H1 (cell line): ENCODE data around the gene FBXO46. TPM values are rescaled to one million over a fixed set of nuclear protein-coding genes. Genes with fewer than 3 reads are reported as not detected.

ENCODE experiments used
- BCL11A ChIP-seq, 2 experiments: IDR thresholded peaks; one replicate each; pipeline ENCODE4 v1.6.1; 2011; ENCODE audit warnings: low read depth in 2 of 2, low read length in 2 of 2, mild to moderate bottlenecking in 2 of 2
- CBX8 ChIP-seq: fragments of 300-800, 300-1000 bp; sonication (generic); IDR thresholded peaks from 2 replicates; pipeline ENCODE4 v1.7.1; 2016; ENCODE audit warnings: low read depth, low read length, borderline replicate concordance
- CEBPB ChIP-seq: IDR thresholded peaks from 2 replicates; pipeline ENCODE4 v1.6.1; 2012; ENCODE audit warnings: low read depth, low read length
- CHD1 ChIP-seq: IDR thresholded peaks from 2 replicates; pipeline ENCODE4 v1.6.1; 2012; ENCODE audit warnings: low read depth, low read length, improper control_type of control experiment
- CHD2 ChIP-seq: IDR thresholded peaks from 2 replicates; pipeline ENCODE4 v1.6.1; 2012; ENCODE audit warnings: low read length, improper control_type of control experiment
- CTBP2 ChIP-seq: IDR thresholded peaks from 2 replicates; pipeline ENCODE4 v1.7.0; 2011; ENCODE audit warnings: borderline replicate concordance, mild to moderate bottlenecking, moderate library complexity, mixed read lengths, low read length; ENCODE audit not compliant: insufficient read depth, insufficient read length
- EGR1 ChIP-seq: IDR thresholded peaks from 2 replicates; pipeline ENCODE4 v1.6.1; 2011; ENCODE audit warnings: low read depth, low read length, borderline replicate concordance
- GABPA ChIP-seq: IDR thresholded peaks from 2 replicates; pipeline ENCODE4 v1.6.1; 2011; ENCODE audit warnings: mild to moderate bottlenecking, low read length, moderate library complexity, borderline replicate concordance; ENCODE audit not compliant: insufficient read depth
- HDAC2 ChIP-seq, 2 experiments: fragments of 300-600 bp in 1 of 2; sonication (generic) in 1 of 2; IDR thresholded peaks; 2 replicates each; pipeline ENCODE4 v1.6.1; 2011 to 2012; ENCODE audit warnings: low read depth in 2 of 2, low read length in 2 of 2, mild to moderate bottlenecking in 2 of 2, moderate library complexity in 2 of 2, borderline replicate concordance in 1 of 2, inconsistent platforms in 1 of 2
- HDAC6 ChIP-seq: IDR thresholded peaks from one replicate; pipeline ENCODE4 v1.7.1; 2012; ENCODE audit warnings: low read depth, mild to moderate bottlenecking, inconsistent platforms, low read length, moderate library complexity
- KDM4A ChIP-seq: IDR thresholded peaks from one replicate; pipeline ENCODE4 v1.7.1; 2012; ENCODE audit warnings: low read depth, mild to moderate bottlenecking, moderate library complexity, low read length, inconsistent platforms; ENCODE audit not compliant: severe bottlenecking
- KDM5A ChIP-seq: fragments of 200-600 bp; IDR thresholded peaks from 2 replicates; pipeline ENCODE4 v1.7.1; 2012; ENCODE audit warnings: mild to moderate bottlenecking, low read length, inconsistent platforms, mixed read lengths
- NRF1 ChIP-seq: IDR thresholded peaks from 2 replicates; pipeline ENCODE4 v1.6.1; 2011; ENCODE audit warnings: mild to moderate bottlenecking, low read depth, low read length, improper control_type of control experiment
- POLR2A ChIP-seq, 2 experiments: IDR thresholded peaks; 1 replicate in 1 of 2; 2 replicates in 1 of 2; pipeline ENCODE4 v1.6.1; 2011; ENCODE audit warnings: low read depth in 2 of 2, low read length in 2 of 2, mild to moderate bottlenecking in 2 of 2; ENCODE audit errors: control extremely low read depth in 1 of 2
- RAD21 ChIP-seq, 2 experiments: IDR thresholded peaks in 1 of 2; conservative IDR thresholded peaks in 1 of 2; 2 replicates each; pipeline ENCODE4 v1.6.1; 2011; ENCODE audit warnings: low read depth in 2 of 2, low read length in 2 of 2, improper control_type of control experiment in 1 of 2, inconsistent platforms in 1 of 2, mild to moderate bottlenecking in 1 of 2, moderate library complexity in 1 of 2
- RFX5 ChIP-seq: IDR thresholded peaks from 2 replicates; pipeline ENCODE4 v1.6.1; 2011; ENCODE audit warnings: low read depth, low read length, improper control_type of control experiment, borderline replicate concordance
- RNF2 ChIP-seq: fragments of 200-900, 300-1000 bp; sonication (generic); IDR thresholded peaks from 2 replicates; pipeline ENCODE4 v1.7.1; 2016; ENCODE audit warnings: borderline replicate concordance, low read depth, mild to moderate bottlenecking, antibody characterized with exemption, low read length; ENCODE audit not compliant: poor library complexity, severe bottlenecking; ENCODE audit errors: missing control alignments
- SIN3A ChIP-seq, 2 experiments: IDR thresholded peaks in 1 of 2; conservative IDR thresholded peaks in 1 of 2; 2 replicates each; pipeline ENCODE4 v1.6.1; 2011 to 2012; ENCODE audit warnings: low read length in 2 of 2, improper control_type of control experiment in 1 of 2, low read depth in 1 of 2, mild to moderate bottlenecking in 1 of 2
- SIX5 ChIP-seq: IDR thresholded peaks from 2 replicates; pipeline ENCODE4 v1.6.1; 2011; ENCODE audit warnings: mild to moderate bottlenecking, low read depth, low read length
- SP1 ChIP-seq: IDR thresholded peaks from 2 replicates; pipeline ENCODE4 v1.6.1; 2011; ENCODE audit warnings: low read depth, low read length
- SRF ChIP-seq: IDR thresholded peaks from 2 replicates; pipeline ENCODE4 v1.6.1; 2011; ENCODE audit warnings: mild to moderate bottlenecking, low read depth, low read length, moderate library complexity
- SUZ12 ChIP-seq: fragments of 200-600 bp; sonication (generic); IDR thresholded peaks from 2 replicates; pipeline ENCODE4 v1.6.1; 2012; ENCODE audit warnings: mild to moderate bottlenecking, inconsistent platforms, low read length, moderate library complexity, mixed read lengths
- TAF1 ChIP-seq: IDR thresholded peaks from 2 replicates; pipeline ENCODE4 v1.6.1; 2011; ENCODE audit warnings: mild to moderate bottlenecking, low read depth, low read length
- polyA plus RNA-seq, 7 experiments: library from polyadenylated mRNA; depleted of rRNA in 3 of 7; stranded (reverse) in 5 of 7; unstranded in 2 of 7; fragments of >200 nt in 5 of 7; fragments of 200-250 nt in 2 of 7; gene quantifications; 1 replicate in 5 of 7; 2 replicates in 1 of 7; 4 replicates in 1 of 7; pipeline versions ENCODE4 v1.2.1 to v1.2.3, GENCODE V29; 2011 to 2013; ENCODE audit warnings: missing spikeins in 2 of 7, mixed read lengths in 2 of 7
- total RNA-seq: library from RNA; stranded (reverse); fragmentation: NEBNext Ultra II Directional; extraction: Animal tissue kit (Norgen Biotek cat#: 25700); gene quantifications from 2 replicates; pipeline ENCODE4 v1.2.1, GENCODE V29; 2021
- TF ChIP-seq, protein P1 (sequence below): IDR thresholded peaks from 2 replicates; pipeline ENCODE4 v1.6.1; 2012; ENCODE audit warnings: inconsistent platforms

Gene FBXO46
- total and polyA plus RNA-seq, 2 of the 8 experiments (the other 6 are each of a cell fraction or from before 2014, with no cell fraction given): 11.2 to 38.9 TPM

DNA sequence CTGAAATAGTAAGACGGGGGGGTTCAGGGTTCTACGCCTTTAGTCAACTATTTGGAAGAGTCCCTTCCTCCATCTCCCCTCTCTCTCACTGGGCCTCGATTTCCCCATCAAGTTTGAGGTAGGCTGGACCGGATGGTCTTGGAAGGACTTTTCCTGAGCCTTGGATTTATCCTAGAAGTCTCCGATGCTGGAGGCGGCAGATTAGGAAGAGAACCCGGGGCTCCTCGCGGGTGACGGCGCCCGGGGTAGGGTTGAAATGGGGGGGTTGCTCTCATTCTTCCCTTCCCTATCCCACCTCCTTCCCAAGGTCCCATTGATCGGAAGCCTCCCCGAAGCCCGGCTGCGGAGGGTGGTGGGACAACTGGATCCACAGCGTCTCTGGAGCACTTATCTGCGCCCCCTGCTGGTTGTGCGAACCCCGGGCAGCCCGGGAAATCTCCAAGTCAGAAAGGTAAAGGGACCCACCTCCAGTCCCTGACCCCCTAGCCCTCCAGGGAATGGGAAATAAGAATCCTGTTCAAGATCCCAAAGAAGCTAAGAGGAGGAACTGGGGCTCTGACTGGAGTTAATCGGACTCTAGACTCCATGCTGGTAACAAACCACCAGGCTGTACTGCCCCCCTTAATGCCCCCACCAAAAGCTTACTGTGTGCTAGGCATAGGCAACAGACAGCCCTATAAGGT is 37.4 kb downstream of the FBXO46 start (continued):
- TF ChIP-seq, protein P1, sequence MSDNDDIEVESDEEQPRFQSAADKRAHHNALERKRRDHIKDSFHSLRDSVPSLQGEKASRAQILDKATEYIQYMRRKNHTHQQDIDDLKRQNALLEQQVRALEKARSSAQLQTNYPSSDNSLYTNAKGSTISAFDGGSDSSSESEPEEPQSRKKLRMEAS: no peak
- TF ChIP-seq CEBPB: no peak
- no peak for TF ChIP-seq RFX5
- no peak for TF ChIP-seq CHD1
- no peak for TF ChIP-seq NRF1
- no peak for TF ChIP-seq SUZ12
- no peak for TF ChIP-seq SP1
- no peak for TF ChIP-seq SIX5
- no peak for TF ChIP-seq CBX8
- TF ChIP-seq SIN3A (conservative IDR thresholded peaks at IDR 0.05 in 1 of 2, IDR thresholded peaks at IDR 0.05 in 1 of 2; ENCODE audit: low read depth in 1 of 2, low read length in 2 of 2): peak; percentile 51 to 56; a peak in 1 of 4 replicates
- TF ChIP-seq TAF1: no peak
- TF ChIP-seq KDM4A: no peak
- TF ChIP-seq KDM5A: no peak
- no peak for TF ChIP-seq CTBP2
- TF ChIP-seq HDAC6: no peak
- no peak for TF ChIP-seq BCL11A (IDR thresholded peaks at IDR 0.05; ENCODE audit: low read depth in 2 of 2, low read length in 2 of 2)
- no peak for TF ChIP-seq SRF
- no peak for TF ChIP-seq EGR1
- TF ChIP-seq RNF2: no peak
- peak; percentile 48 to 60; a peak in 3 of 4 replicates for TF ChIP-seq RAD21 (IDR thresholded peaks at IDR 0.05 in 1 of 2, conservative IDR thresholded peaks at IDR 0.05 in 1 of 2; ENCODE audit: low read depth in 2 of 2, low read length in 2 of 2)
- TF ChIP-seq CHD2: no peak
- TF ChIP-seq HDAC2 (IDR thresholded peaks at IDR 0.05; ENCODE audit: borderline replicate concordance in 1 of 2, low read depth in 2 of 2, low read length in 2 of 2): no peak
- TF ChIP-seq POLR2A (IDR thresholded peaks at IDR 0.05; ENCODE audit: control extremely low read depth in 1 of 2, low read depth in 2 of 2, low read length in 2 of 2): 0 out of 3 replicates have a peak, but pooled peaks of 1 of the 2 experiments have one; percentile 12
- TF ChIP-seq GABPA: peak; percentile 67; the same call in 1 of the 2 replicates
